ENCODE results near the gene NFYC. TPM values are rescaled to one million over a fixed set of nuclear protein-coding genes. Genes with fewer than 3 reads are reported as not detected.

NFYC gene
- polyA plus RNA-seq, 4 donors = 35.7 to 68.9 (median 42.6) TPM

DNA sequence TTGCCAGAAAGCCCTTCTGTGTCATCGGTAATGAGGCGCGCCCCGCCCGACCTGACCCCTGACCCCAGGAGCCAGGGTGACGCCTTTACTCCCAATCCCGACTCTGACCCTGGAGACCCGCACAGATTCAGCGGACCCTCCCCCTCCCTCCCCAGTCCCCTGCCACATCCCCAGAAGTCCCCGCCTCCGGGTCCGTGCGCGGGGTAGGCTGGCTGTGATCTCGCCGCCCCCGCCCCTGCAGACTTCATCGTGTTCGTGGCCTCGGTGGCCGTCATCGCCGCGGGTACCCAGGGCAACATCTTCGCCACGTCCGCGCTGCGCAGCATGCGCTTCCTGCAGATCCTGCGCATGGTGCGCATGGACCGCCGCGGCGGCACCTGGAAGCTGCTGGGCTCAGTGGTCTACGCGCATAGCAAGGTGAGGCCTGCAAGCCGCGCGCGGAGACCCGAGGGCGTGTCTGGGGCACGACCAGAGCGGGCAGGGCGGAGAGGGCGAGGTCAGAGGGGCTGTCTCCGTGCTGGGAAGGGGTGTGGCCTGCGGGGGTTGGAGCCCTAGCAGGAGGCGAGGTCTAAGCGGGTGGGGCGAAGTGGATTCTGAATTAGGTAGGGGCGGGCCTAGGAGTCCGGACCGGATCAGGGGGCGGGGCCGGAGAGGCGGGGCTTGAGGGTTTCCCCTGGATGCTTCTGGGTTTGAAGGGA lies 126.9 kb downstream of the NFYC start:
- DNase-seq (peak; percentile 67 to 80), FAIRE-seq (no peak)
- Histone ChIP-seq H3K27ac (ENCODE audit: low read depth in 1 of 3, low read length in 2 of 3) (no peak overlapping the region), H3K4me3 (ENCODE audit: low read depth in 1 of 3, low read length in 3 of 3) (peak overlapping the region; percentile 32 to 42 (median 42)), H3K4me1 (ENCODE audit: control insufficient read depth in 3 of 3, insufficient read depth in 2 of 3, low read depth in 1 of 3, low read length in 2 of 3) (no peaks in the 10 kb centered on the region), H3K27me3 (ENCODE audit: control insufficient read depth in 3 of 3, insufficient read depth in 3 of 3, low read length in 3 of 3) (peaks cover 0 to 37% (median 2%) of the 10 kb centered on the region in 3 donors), H3K9me3 (ENCODE audit: control insufficient read depth in 2 of 2, insufficient read depth in 1 of 2, low read depth in 1 of 2, low read length in 1 of 2) (no peaks in the 10 kb centered on the region), H3K36me3 (ENCODE audit: control insufficient read depth in 3 of 3, insufficient read depth in 2 of 3, low read depth in 1 of 3, low read length in 3 of 3) (no peaks in the 10 kb centered on the region)
- WGBS, 3 donors = 2 to 7% (median 6%) methylated on average over 46 to 58 of the region's 59 CpGs

GRCh38 chr1:40819101-40819500 lies 127.6 kb downstream of the NFYC start:
- WGBS, 3 donors = 52 to 61% (median 54%) methylated on average over 16 to 26 of the region's 26 CpGs
- FAIRE-seq (no peak), DNase-seq (no peak)
- Histone ChIP-seq H3K36me3 (ENCODE audit: control insufficient read depth in 3 of 3, insufficient read depth in 2 of 3, low read depth in 1 of 3, low read length in 3 of 3) (no peaks in the 10 kb centered on the region), H3K27me3 (ENCODE audit: control insufficient read depth in 3 of 3, insufficient read depth in 3 of 3, low read length in 3 of 3) (peaks cover 0 to 37% (median 2%) of the 10 kb centered on the region in 3 donors), H3K4me3 (ENCODE audit: low read depth in 1 of 3, low read length in 3 of 3) (no peak overlapping the region), H3K4me1 (ENCODE audit: control insufficient read depth in 3 of 3, insufficient read depth in 2 of 3, low read depth in 1 of 3, low read length in 2 of 3) (no peaks in the 10 kb centered on the region), H3K9me3 (ENCODE audit: control insufficient read depth in 2 of 2, insufficient read depth in 1 of 2, low read depth in 1 of 2, low read length in 1 of 2) (no peaks in the 10 kb centered on the region), H3K27ac (ENCODE audit: low read depth in 1 of 3, low read length in 2 of 3) (no peak overlapping the region)

GRCh38 chr1:40820251-40820797 lies 128.8 kb downstream of the NFYC start:
- H3K4me3 ChIP-seq (ENCODE audit: low read depth in 1 of 3, low read length in 3 of 3) = no peak overlapping the region
- peaks cover 0 to 37% (median 2%) of the 10 kb centered on the region in 3 donors for H3K27me3 ChIP-seq (ENCODE audit: control insufficient read depth in 3 of 3, insufficient read depth in 3 of 3, low read length in 3 of 3)
- 86 to 90% (median 89%) methylated on average over 3 of the region's 3 CpGs for WGBS, 3 donors
- H3K36me3 ChIP-seq (ENCODE audit: control insufficient read depth in 3 of 3, insufficient read depth in 2 of 3, low read depth in 1 of 3, low read length in 3 of 3) = no peaks in the 10 kb centered on the region
- no peak for FAIRE-seq
- no peaks in the 10 kb centered on the region for H3K4me1 ChIP-seq (ENCODE audit: control insufficient read depth in 3 of 3, insufficient read depth in 2 of 3, low read depth in 1 of 3, low read length in 2 of 3)
- H3K27ac ChIP-seq (ENCODE audit: low read depth in 1 of 3, low read length in 2 of 3) = no peak overlapping the region
- no peaks in the 10 kb centered on the region for H3K9me3 ChIP-seq (ENCODE audit: control insufficient read depth in 2 of 2, insufficient read depth in 1 of 2, low read depth in 1 of 2, low read length in 1 of 2)
- no peak for DNase-seq

Other genes starting within 250 kb of the NFYC start
- gene ZFP69B, start 241.2 kb upstream of the NFYC start, polyA plus RNA-seq = 1 to 10 TPM in 2 of 4 donors, not detected in 2; 1.2 to 2.6 TPM
- gene ZFP69, start 214.4 kb upstream of the NFYC start, polyA plus RNA-seq = 1 to 10 TPM in 3 of 4 donors, under 1 TPM in 1; 0.81 to 3.8 (median 2.0) TPM
- gene EXO5, start 182.9 kb upstream of the NFYC start, polyA plus RNA-seq = 10 to 100 TPM in 1 of 4 donors, 1 to 10 TPM in 3; 4.1 to 10.1 (median 6.0) TPM
- 1 to 10 TPM; 2.2 to 4.4 (median 2.4) TPM for gene ZNF684, start 160.1 kb upstream of the NFYC start, polyA plus RNA-seq
- 1 to 10 TPM in 2 of 4 donors, under 1 TPM in 1, not detected in 1; under 0.01 to 3.4 (median 1.1) TPM for gene RIMS3, start 26.0 kb upstream of the NFYC start, polyA plus RNA-seq
- 1 to 10 TPM in 2 of 4 donors, under 1 TPM in 2; 0.45 to 1.9 (median 0.92) TPM for gene KCNQ4, start 92.1 kb downstream of the NFYC start, polyA plus RNA-seq
- 1 to 10 TPM in 2 of 4 donors, under 1 TPM in 1, not detected in 1; 0.54 to 4.9 (median 2.7) TPM for gene CITED4, start 170.7 kb downstream of the NFYC start, polyA plus RNA-seq